Midbrain (tissue), 1 donor: Measurements from ENCODE around the gene AADAT.
"Not testable (repeated sequence)": the region's sequence is repeated elsewhere in the genome, so short reads cannot be mapped to it uniquely, and the experiment has no call there.

Experiments used
- DNase-seq: peaks from one replicate; lab custom pipeline; 2025; lab: John Stamatoyannopoulos, UW

AADAT gene

GRCh38 chr4:170090352-170091052, 746 bp upstream of the AADAT start:
- no peak for DNase-seq

GRCh38 chr4:170089274-170089667, 485 bp downstream of the AADAT start:
- peak; percentile 40 for DNase-seq

- DNase-seq: no peak
Observed at GRCh38 chr4:170088716-170089115, 1.0 kb downstream of the AADAT start.

- DNase-seq: no peak
Observed at GRCh38 chr4:170087163-170087700, 2.5 kb downstream of the AADAT start.

- no peak for DNase-seq
Observed at GRCh38 chr4:170083541-170083940, 6.2 kb downstream of the AADAT start.

GRCh38 chr4:170080496-170080895, 9.3 kb downstream of the AADAT start:
- no peak for DNase-seq

- DNase-seq: no peak
Observed at GRCh38 chr4:170079981-170080380, 9.8 kb downstream of the AADAT start.

GRCh38 chr4:170071196-170071595, 18.6 kb downstream of the AADAT start:
- DNase-seq: no peak

- DNase-seq: no peak
Observed at GRCh38 chr4:170068438-170069128, 21.2 kb downstream of the AADAT start.

- DNase-seq: no peak
Observed at GRCh38 chr4:170059421-170059820, 30.3 kb downstream of the AADAT start.

GRCh38 chr4:170058826-170059225, 30.9 kb downstream of the AADAT start:
- DNase-seq: no peak

GRCh38 chr4:170057866-170058265, 31.9 kb downstream of the AADAT start:
- no peak for DNase-seq

GRCh38 chr4:170052919-170053318, 36.8 kb downstream of the AADAT start:
- DNase-seq: no peak

- DNase-seq: no peak
Observed at GRCh38 chr4:170051402-170051801, 38.4 kb downstream of the AADAT start.

- no peak for DNase-seq
Observed at GRCh38 chr4:170049766-170050165, 40.0 kb downstream of the AADAT start.

- DNase-seq: peak; percentile 71
Observed at GRCh38 chr4:170047771-170048354, 41.9 kb downstream of the AADAT start.

- not testable (repeated sequence) for DNase-seq
Observed at GRCh38 chr4:170046156-170046555, 43.6 kb downstream of the AADAT start.

- no peak for DNase-seq
Observed at GRCh38 chr4:170040031-170040680, 49.6 kb downstream of the AADAT start.

- no peak for DNase-seq
Observed at GRCh38 chr4:170038769-170039168, 51.0 kb downstream of the AADAT start.

- DNase-seq: no peak
Observed at GRCh38 chr4:170038232-170038631, 51.5 kb downstream of the AADAT start.

- DNase-seq: no peak
Observed at GRCh38 chr4:170037481-170037880, 52.3 kb downstream of the AADAT start.

- DNase-seq: no peak
Observed at GRCh38 chr4:170035845-170036244, 53.9 kb downstream of the AADAT start.
